Prostate gland (tissue), 2 donors: ENCODE data around the gene GGT6.

ENCODE experiments used
- POLR2A ChIP-seq: fragments of 450-650 bp; IDR thresholded peaks from one replicate; pipeline ENCODE4 v1.6.1; 2016; ENCODE audit warnings: antibody characterized with exemption, mild to moderate bottlenecking
- POLR2AphosphoS5 ChIP-seq: sonication (generic); formaldehyde crosslinking; IDR thresholded peaks from one replicate; pipeline ENCODE4 v1.6.1; 2017; ENCODE audit warnings: antibody characterized with exemption
- TF ChIP-seq, protein P1 (sequence below), 4 experiments: fragments of 200-600 bp in 2 of 4; fragments of 450-650 bp in 2 of 4; sonication (generic) in 2 of 4; IDR thresholded peaks; 1 replicate in 3 of 4; 2 replicates in 1 of 4; pipeline ENCODE4 v1.5.1; 2016 to 2019; ENCODE audit warnings: antibody characterized with exemption in 4 of 4, mild to moderate bottlenecking in 2 of 4, moderate library complexity in 2 of 4

DNA sequence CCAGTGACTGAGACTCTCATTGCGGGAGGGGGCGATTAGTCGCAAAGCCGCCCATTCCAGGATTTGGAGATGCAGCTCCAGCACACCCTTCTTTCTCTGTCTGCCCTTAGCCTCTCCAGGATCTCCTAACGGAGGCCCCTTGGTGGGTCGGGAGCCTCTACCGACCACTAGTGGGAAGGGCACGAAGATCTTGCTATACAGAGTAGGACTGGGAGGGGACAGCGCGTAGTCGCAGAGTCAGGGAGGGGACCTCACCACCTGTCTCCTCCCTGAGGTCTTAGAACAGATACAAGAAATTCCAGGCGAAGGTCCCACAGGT is 23.4 kb upstream of the GGT6 start:
- TF ChIP-seq POLR2AphosphoS5 (no peak), POLR2A (no peak)
- TF ChIP-seq, protein P1, sequence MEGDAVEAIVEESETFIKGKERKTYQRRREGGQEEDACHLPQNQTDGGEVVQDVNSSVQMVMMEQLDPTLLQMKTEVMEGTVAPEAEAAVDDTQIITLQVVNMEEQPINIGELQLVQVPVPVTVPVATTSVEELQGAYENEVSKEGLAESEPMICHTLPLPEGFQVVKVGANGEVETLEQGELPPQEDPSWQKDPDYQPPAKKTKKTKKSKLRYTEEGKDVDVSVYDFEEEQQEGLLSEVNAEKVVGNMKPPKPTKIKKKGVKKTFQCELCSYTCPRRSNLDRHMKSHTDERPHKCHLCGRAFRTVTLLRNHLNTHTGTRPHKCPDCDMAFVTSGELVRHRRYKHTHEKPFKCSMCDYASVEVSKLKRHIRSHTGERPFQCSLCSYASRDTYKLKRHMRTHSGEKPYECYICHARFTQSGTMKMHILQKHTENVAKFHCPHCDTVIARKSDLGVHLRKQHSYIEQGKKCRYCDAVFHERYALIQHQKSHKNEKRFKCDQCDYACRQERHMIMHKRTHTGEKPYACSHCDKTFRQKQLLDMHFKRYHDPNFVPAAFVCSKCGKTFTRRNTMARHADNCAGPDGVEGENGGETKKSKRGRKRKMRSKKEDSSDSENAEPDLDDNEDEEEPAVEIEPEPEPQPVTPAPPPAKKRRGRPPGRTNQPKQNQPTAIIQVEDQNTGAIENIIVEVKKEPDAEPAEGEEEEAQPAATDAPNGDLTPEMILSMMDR (IDR thresholded peaks at IDR 0.05) = no peak
